WERI-Rb-1 (cell line): ENCODE measurements around the gene FAM136A.

ENCODE experiments used
- DNase-seq: peaks from one replicate; pipeline ENCODE4 v3.0.0-alpha.2; 2020
- H3K27ac ChIP-seq: fragments of 250-450 bp; sonication (Bioruptor Pico); 2 replicates; pipeline ENCODE4 v1.5.1; 2020; ENCODE audit warnings: mild to moderate bottlenecking, moderate library complexity
- H3K27me3 ChIP-seq: fragments of 250-450 bp; sonication (Bioruptor Pico); 2 replicates; pipeline ENCODE4 v1.5.1; 2021; ENCODE audit warnings: mild to moderate bottlenecking, low read depth, moderate library complexity; ENCODE audit not compliant: insufficient read depth, severe bottlenecking
- H3K36me3 ChIP-seq: fragments of 250-450 bp; sonication (Bioruptor Pico); 2 replicates; pipeline ENCODE4 v1.5.1; 2020; ENCODE audit warnings: mild to moderate bottlenecking, moderate library complexity
- H3K4me3 ChIP-seq: 2 replicates; pipeline ENCODE4 v1.5.1; 2011; ENCODE audit warnings: low read depth, mild to moderate bottlenecking, control low read depth, low read length
- H3K9me3 ChIP-seq: fragments of 250-450 bp; sonication (Bioruptor Pico); 2 replicates; pipeline ENCODE4 v1.5.1; 2021; ENCODE audit warnings: mild to moderate bottlenecking, moderate library complexity; ENCODE audit not compliant: severe bottlenecking
- TF ChIP-seq, protein P1 (sequence below): IDR thresholded peaks from 2 replicates; pipeline ENCODE4 v1.5.1; 2011; ENCODE audit warnings: low read depth, mild to moderate bottlenecking, control low read depth, inconsistent platforms, low read length

FAM136A gene

GRCh38 chr2:70261501-70261900 lies 40.4 kb downstream of the FAM136A start:
- no peak for DNase-seq
- no peak overlapping the region for H3K4me3 ChIP-seq
- TF ChIP-seq, protein P1, sequence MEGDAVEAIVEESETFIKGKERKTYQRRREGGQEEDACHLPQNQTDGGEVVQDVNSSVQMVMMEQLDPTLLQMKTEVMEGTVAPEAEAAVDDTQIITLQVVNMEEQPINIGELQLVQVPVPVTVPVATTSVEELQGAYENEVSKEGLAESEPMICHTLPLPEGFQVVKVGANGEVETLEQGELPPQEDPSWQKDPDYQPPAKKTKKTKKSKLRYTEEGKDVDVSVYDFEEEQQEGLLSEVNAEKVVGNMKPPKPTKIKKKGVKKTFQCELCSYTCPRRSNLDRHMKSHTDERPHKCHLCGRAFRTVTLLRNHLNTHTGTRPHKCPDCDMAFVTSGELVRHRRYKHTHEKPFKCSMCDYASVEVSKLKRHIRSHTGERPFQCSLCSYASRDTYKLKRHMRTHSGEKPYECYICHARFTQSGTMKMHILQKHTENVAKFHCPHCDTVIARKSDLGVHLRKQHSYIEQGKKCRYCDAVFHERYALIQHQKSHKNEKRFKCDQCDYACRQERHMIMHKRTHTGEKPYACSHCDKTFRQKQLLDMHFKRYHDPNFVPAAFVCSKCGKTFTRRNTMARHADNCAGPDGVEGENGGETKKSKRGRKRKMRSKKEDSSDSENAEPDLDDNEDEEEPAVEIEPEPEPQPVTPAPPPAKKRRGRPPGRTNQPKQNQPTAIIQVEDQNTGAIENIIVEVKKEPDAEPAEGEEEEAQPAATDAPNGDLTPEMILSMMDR: no peak
- H3K27ac ChIP-seq: no peak overlapping the region
- H3K27me3 ChIP-seq: no peaks in the 10 kb centered on the region
- peaks cover 41% of the 10 kb centered on the region for H3K36me3 ChIP-seq
- H3K9me3 ChIP-seq: no peaks in the 10 kb centered on the region

DNA sequence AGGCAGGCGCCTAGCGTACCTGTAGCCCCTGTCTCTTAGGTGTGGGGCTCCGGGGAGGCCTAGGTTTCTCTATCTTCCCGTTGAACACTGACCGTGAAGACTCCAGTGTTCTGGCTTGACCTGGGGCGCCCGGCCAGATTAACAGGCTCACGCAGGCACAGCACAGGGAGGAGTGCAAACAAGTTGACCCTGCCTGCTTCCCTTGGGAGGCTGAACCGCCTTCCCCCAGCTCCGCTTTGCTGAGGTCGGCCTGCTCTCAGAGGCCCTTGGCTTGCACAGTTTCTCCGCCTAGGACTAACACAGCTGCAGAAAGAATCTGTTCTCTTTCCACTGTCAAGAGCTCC lies 43.4 kb downstream of the FAM136A start:
- Histone ChIP-seq H3K4me3 (peak overlapping the region; percentile 78), H3K27ac (peak overlapping the region; percentile 91), H3K27me3 (no peaks in the 10 kb centered on the region), H3K9me3 (no peaks in the 10 kb centered on the region), H3K36me3 (peaks cover 22% of the 10 kb centered on the region)
- TF ChIP-seq, protein P1: no peak
- peak; percentile 65 for DNase-seq

DNA sequence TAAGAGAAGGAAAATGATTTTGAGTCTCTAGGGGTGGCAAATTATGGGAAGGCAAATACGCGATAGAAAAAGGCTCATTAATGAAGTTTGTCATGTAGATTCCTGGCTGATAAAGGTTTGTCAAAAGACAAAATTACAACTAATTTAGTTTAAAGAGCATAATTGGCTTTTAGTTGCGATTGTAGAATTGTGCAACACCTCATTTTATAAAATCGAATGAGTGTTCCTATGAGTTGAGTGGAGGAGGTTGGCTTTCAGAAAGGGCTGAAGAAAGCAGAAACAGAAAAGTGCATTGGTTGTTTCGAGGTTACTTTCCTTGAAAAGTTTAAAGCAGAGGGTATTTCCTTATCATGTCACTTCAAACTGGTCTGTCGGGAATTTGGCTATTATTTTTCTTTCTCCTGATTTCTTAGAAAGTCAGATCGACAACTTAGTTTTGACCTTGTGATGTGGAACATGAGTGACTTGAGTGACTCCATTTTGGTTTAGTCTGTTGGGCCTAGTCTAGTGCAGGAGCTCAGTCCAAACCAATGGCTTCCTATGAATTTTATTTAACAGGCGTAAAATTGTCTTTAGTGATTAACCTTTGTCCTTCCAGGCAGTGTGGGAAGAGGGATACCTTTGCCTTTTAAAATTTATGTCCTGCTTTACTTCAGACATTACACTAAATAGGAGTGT lies 46.1 kb downstream of the FAM136A start:
- Histone ChIP-seq H3K27me3 (no peaks in the 10 kb centered on the region), H3K9me3 (no peaks in the 10 kb centered on the region), H3K27ac (no peak overlapping the region), H3K4me3 (no peak overlapping the region), H3K36me3 (peaks cover 9% of the 10 kb centered on the region)
- DNase-seq: no peak
- TF ChIP-seq, protein P1: no peak

GRCh38 chr2:70250434-70250833 lies 51.4 kb downstream of the FAM136A start:
- Histone ChIP-seq H3K4me3 (no peak overlapping the region), H3K27ac (no peak overlapping the region), H3K9me3 (no peaks in the 10 kb centered on the region), H3K36me3 (peaks cover 22% of the 10 kb centered on the region), H3K27me3 (no peaks in the 10 kb centered on the region)
- DNase-seq: no peak
- TF ChIP-seq, protein P1: no peak

GRCh38 chr2:70248181-70248847 lies 53.6 kb downstream of the FAM136A start, which contains the start of gene TIA1:
TIA1 (minus strand) TSS chr2:70248628; CDS start chr2:70248430, 198 bp downstream.
- DNase-seq: peak; percentile 100
- Histone ChIP-seq H3K27ac (peak within 1 kb of the TSS; percentile 98), H3K36me3 (peaks cover 41% of the 10 kb centered on the region), H3K4me3 (peak within 1 kb of the TSS; percentile 91), H3K27me3 (no peaks in the 10 kb centered on the region), H3K9me3 (no peaks in the 10 kb centered on the region)
- TF ChIP-seq, protein P1: no peak
